IMR-90 (cell line): ENCODE results near the gene TLX1. TPM values are rescaled to one million over a fixed set of nuclear protein-coding genes. Genes with fewer than 3 reads are reported as not detected.

ENCODE experiments used
- ATAC-seq: fragments of 200-7000 bp; cut with Tn5 transposase; 2 replicates; pipeline ENCODE4 v1.9.1; 2020; ENCODE audit warnings: low read depth, mild to moderate bottlenecking, moderate library complexity
- BruUV-seq: library from RNA; stranded (reverse); fragments of 400-500 nt; replicated peaks from 2 replicates; lab custom pipeline; 2021; lab: Mats Ljungman, UMichigan
- CTCF ChIA-PET: fragments of 300-600 bp; formaldehyde crosslinking; extraction: SDS; loops from one replicate; lab custom pipeline; 2021; ENCODE audit warnings: antibody characterized with exemption; lab: Yijun Ruan, JAX
- POLR2A ChIA-PET: fragments of 300-600 bp; sonication (Branson Sonifier 250); formaldehyde crosslinking; loops from one replicate; lab custom pipeline; 2022; ENCODE audit warnings: antibody characterized with exemption; ENCODE audit not compliant: unreplicated experiment; lab: Charles Lee
- DNase-seq: peaks from one replicate; pipeline ENCODE4 v3.0.0; 2013
- H2AFZ ChIP-seq: replicated peaks from 2 replicates; pipeline ENCODE3; 2013; ENCODE audit warnings: low read length, mild to moderate bottlenecking; ENCODE audit not compliant: poor library complexity
- H2AK5ac ChIP-seq: 2 replicates; pipeline ENCODE4 v1.6.1; 2013; ENCODE audit warnings: low read depth, low read length, inconsistent platforms
- H2AK9ac ChIP-seq: replicated peaks from 2 replicates; pipeline ENCODE3; 2013; ENCODE audit warnings: mild to moderate bottlenecking, low read depth, low read length, moderate library complexity; ENCODE audit not compliant: poor library complexity
- H2BK120ac ChIP-seq: 2 replicates; pipeline ENCODE4 v1.6.1; 2013; ENCODE audit warnings: low read depth, low read length, inconsistent platforms
- H2BK15ac ChIP-seq: 3 replicates; pipeline ENCODE4 v1.6.1; 2013; ENCODE audit warnings: low read depth, low read length, inconsistent platforms
- H2BK20ac ChIP-seq: 2 replicates; pipeline ENCODE4 v1.6.1; 2013; ENCODE audit warnings: low read depth, mild to moderate bottlenecking, inconsistent platforms, low read length, moderate library complexity
- H2BK5ac ChIP-seq: 2 replicates; pipeline ENCODE4 v1.6.1; 2013; ENCODE audit warnings: mild to moderate bottlenecking, low read depth, low read length, inconsistent platforms; ENCODE audit not compliant: poor library complexity, severe bottlenecking
- H3K14ac ChIP-seq: replicated peaks from 2 replicates; pipeline ENCODE4 v1.6.1; 2013; ENCODE audit warnings: low read depth, low read length, inconsistent platforms
- H3K18ac ChIP-seq: 2 replicates; pipeline ENCODE4 v1.6.1; 2013; ENCODE audit warnings: low read depth, low read length, control low read depth
- H3K23ac ChIP-seq: 2 replicates; pipeline ENCODE4 v1.6.1; 2013; ENCODE audit warnings: low read depth, low read length, inconsistent platforms
- H3K27ac ChIP-seq: 2 replicates; pipeline ENCODE4 v1.5.1; 2013; ENCODE audit warnings: mild to moderate bottlenecking, control low read depth, low read length; ENCODE audit not compliant: insufficient read depth
- H3K27me3 ChIP-seq: 2 replicates; pipeline ENCODE4 v1.6.1; 2013; ENCODE audit warnings: low read length; ENCODE audit not compliant: control insufficient read depth, insufficient read depth
- H3K36me3 ChIP-seq: 2 replicates; pipeline ENCODE4 v1.6.1; 2013; ENCODE audit warnings: low read length, mixed read lengths; ENCODE audit not compliant: control insufficient read depth, insufficient read depth
- H3K4ac ChIP-seq: 2 replicates; pipeline ENCODE4 v1.6.1; 2013; ENCODE audit warnings: low read depth, low read length, inconsistent platforms
- H3K4me1 ChIP-seq: 2 replicates; pipeline ENCODE4 v1.6.1; 2013; ENCODE audit warnings: low read length, mixed read lengths; ENCODE audit not compliant: control insufficient read depth, insufficient read depth
- H3K4me2 ChIP-seq: 2 replicates; pipeline ENCODE4 v1.6.1; 2013; ENCODE audit warnings: low read depth, mild to moderate bottlenecking, control low read depth, low read length, moderate library complexity
- H3K4me3 ChIP-seq: 2 replicates; pipeline ENCODE4 v1.5.1; 2013; ENCODE audit warnings: low read depth, mild to moderate bottlenecking, control low read depth, low read length, moderate library complexity; ENCODE audit not compliant: insufficient read depth
- H3K56ac ChIP-seq: 2 replicates; pipeline ENCODE4 v1.6.1; 2013; ENCODE audit warnings: low read length, inconsistent platforms; ENCODE audit not compliant: insufficient read depth; ENCODE audit errors: extremely low read depth
- H3K79me1 ChIP-seq, 2 experiments: 2 replicates each; pipeline ENCODE4 v1.6.1; 2013; ENCODE audit warnings: low read length in 2 of 2, inconsistent platforms in 1 of 2, low read depth in 1 of 2
- H3K9ac ChIP-seq: 2 replicates; pipeline ENCODE4 v1.6.1; 2013; ENCODE audit warnings: low read depth, low read length, control low read depth
- H3K9me1 ChIP-seq: 2 replicates; pipeline ENCODE4 v1.6.1; 2013; ENCODE audit warnings: low read length, inconsistent platforms; ENCODE audit not compliant: insufficient read depth
- H3K9me3 ChIP-seq: 2 replicates; pipeline ENCODE4 v1.6.1; 2013; ENCODE audit warnings: low read length; ENCODE audit not compliant: control insufficient read depth, insufficient read depth
- H4K20me1 ChIP-seq: 2 replicates; pipeline ENCODE4 v1.6.1; 2013; ENCODE audit warnings: low read length, inconsistent platforms; ENCODE audit not compliant: insufficient read depth
- H4K5ac ChIP-seq: 2 replicates; pipeline ENCODE4 v1.6.1; 2013; ENCODE audit warnings: mild to moderate bottlenecking, low read depth, low read length, control low read depth
- H4K8ac ChIP-seq, 2 experiments: 2 replicates each; pipeline ENCODE4 v1.6.1; 2013; ENCODE audit warnings: low read depth in 2 of 2, low read length in 2 of 2, control low read depth in 1 of 2, inconsistent platforms in 1 of 2
- H4K91ac ChIP-seq: 2 replicates; pipeline ENCODE4 v1.6.1; 2013; ENCODE audit warnings: low read depth, low read length, inconsistent platforms; ENCODE audit not compliant: insufficient read depth
- BHLHE40 ChIP-seq: fragments of 150-350 bp; IDR thresholded peaks from 2 replicates; pipeline ENCODE4 v1.6.1; 2016; ENCODE audit warnings: mild to moderate bottlenecking, low read depth, low read length
- CEBPB ChIP-seq: IDR thresholded peaks from 2 replicates; pipeline ENCODE4 v1.6.1; 2012; ENCODE audit warnings: low read depth, low read length, improper control_type of control experiment
- CHD1 ChIP-seq: IDR thresholded peaks from 2 replicates; pipeline ENCODE4 v1.6.1; 2012; ENCODE audit warnings: low read depth, low read length, improper control_type of control experiment
- ELK1 ChIP-seq: fragments of 150-350 bp; IDR thresholded peaks from 2 replicates; pipeline ENCODE4 v1.6.1; 2016; ENCODE audit warnings: low read depth, mild to moderate bottlenecking, low read length, moderate library complexity, borderline replicate concordance
- FOS ChIP-seq: fragments of 150-350 bp; IDR thresholded peaks from 2 replicates; pipeline ENCODE4 v1.6.1; 2016; ENCODE audit warnings: low read depth, low read length
- MAZ ChIP-seq: IDR thresholded peaks from 2 replicates; pipeline ENCODE4 v1.6.1; 2012; ENCODE audit warnings: low read depth, mild to moderate bottlenecking, low read length, improper control_type of control experiment, moderate library complexity, borderline replicate concordance
- MXI1 ChIP-seq: IDR thresholded peaks from 2 replicates; pipeline ENCODE4 v1.6.1; 2012; ENCODE audit warnings: low read depth, mild to moderate bottlenecking, low read length, moderate library complexity, borderline replicate concordance
- NFE2L2 ChIP-seq: fragments of 150-350 bp; IDR thresholded peaks from 2 replicates; pipeline ENCODE4 v1.6.1; 2016; ENCODE audit warnings: low read depth, mild to moderate bottlenecking, low read length
- RAD21 ChIP-seq: IDR thresholded peaks from 2 replicates; pipeline ENCODE4 v1.6.1; 2012; ENCODE audit warnings: low read length, improper control_type of control experiment
- RCOR1 ChIP-seq: IDR thresholded peaks from 2 replicates; pipeline ENCODE4 v1.6.1; 2012; ENCODE audit warnings: mild to moderate bottlenecking, low read length, improper control_type of control experiment; ENCODE audit not compliant: insufficient replicate concordance
- RFX5 ChIP-seq: IDR thresholded peaks from 2 replicates; pipeline ENCODE4 v1.8.0; 2012; ENCODE audit warnings: low read depth, mild to moderate bottlenecking, low read length, moderate library complexity
- SMC3 ChIP-seq: fragments of 150-350 bp; IDR thresholded peaks from 2 replicates; pipeline ENCODE4 v1.6.1; 2016; ENCODE audit warnings: low read depth, mild to moderate bottlenecking, antibody characterized with exemption, low read length, moderate library complexity
- USF2 ChIP-seq: fragments of 150-350 bp; IDR thresholded peaks from 2 replicates; pipeline ENCODE4 v1.6.1; 2017; ENCODE audit warnings: mild to moderate bottlenecking, antibody characterized with exemption, low read length, low read depth
- WGBS, 2 experiments: methylation state at CpG; one replicate each; pipeline versions ENCODE4 v1.1.5 to v1.1.7; 2013; ENCODE audit warnings: missing lambda C conversion rate in 2 of 2; ENCODE audit not compliant: insufficient read length in 1 of 2; ENCODE audit errors: extremely low coverage in 2 of 2; 5-methylcytosine and 5-hydroxymethylcytosine counted together
- dilution Hi-C: fragments of 300-500 bp; cut with HindIII; formaldehyde crosslinking; loops from one replicate; pipeline ENCODE4 v1.14.3; 2018; ENCODE audit warnings: low sequenced_read_pairs; ENCODE audit not compliant: unreplicated experiment
- in situ Hi-C: fragments of 300-500 bp; cut with MboI; formaldehyde crosslinking; loops from 3 replicates; pipeline ENCODE4 v1.14.3; 2019; ENCODE audit warnings: low sequenced_read_pairs, inconsistent platforms, mixed read lengths
- intact Hi-C: fragments of 100-400 bp; cut with micrococcal nuclease; formaldehyde crosslinking; loops from 2 replicates; pipeline ENCODE4 v1.10.0; 2022
- polyA plus RNA-seq, 3 experiments: library from polyadenylated mRNA; depleted of rRNA; stranded (reverse); fragments of >200 nt; gene quantifications; 2 replicates each; pipeline ENCODE4 v1.2.3, GENCODE V29; 2012; ENCODE audit warnings: low replicate concordance in 1 of 3
- total RNA-seq: library from RNA; depleted of rRNA; stranded (reverse); fragments of >200 nt; gene quantifications from 2 replicates; pipeline ENCODE4 v1.2.3, GENCODE V29; 2012
- TF ChIP-seq, protein P1 (sequence below): conservative IDR thresholded peaks from 2 replicates; pipeline ENCODE4 v1.5.1; 2012; ENCODE audit warnings: mild to moderate bottlenecking, low read depth, low read length, improper control_type of control experiment

Gene TLX1
- total and polyA plus RNA-seq, 2 of the 4 experiments (the other 2 are of a cell fraction), result not detected

DNA sequence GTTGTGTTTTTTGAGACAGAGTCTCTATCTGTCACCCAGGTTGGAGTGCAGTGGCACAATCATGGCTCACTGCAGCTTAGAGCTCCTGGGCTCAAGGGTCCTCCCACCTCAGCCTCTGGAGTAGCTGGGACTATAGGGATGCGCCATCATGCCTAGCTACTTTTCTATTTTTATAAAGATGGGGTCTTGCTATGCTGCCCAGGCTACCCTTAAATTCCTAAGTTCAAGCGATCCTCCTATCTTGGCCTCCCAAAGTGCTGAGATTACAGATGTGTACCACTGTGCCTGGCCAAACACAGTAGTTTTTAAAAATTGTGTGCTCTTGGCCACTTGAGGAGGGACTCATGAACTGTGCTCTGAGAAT, 10.6 kb upstream of the TLX1 start:
- TF ChIP-seq FOS (no peak), ELK1 (no peak), RFX5 (no peak), RCOR1 (no peak), CEBPB (no peak), CHD1 (no peak), MAZ (no peak), USF2 (no peak), SMC3 (no peak), MXI1 (no peak), NFE2L2 (no peak), RAD21 (no peak), BHLHE40 (no peak)
- TF ChIP-seq, protein P1, sequence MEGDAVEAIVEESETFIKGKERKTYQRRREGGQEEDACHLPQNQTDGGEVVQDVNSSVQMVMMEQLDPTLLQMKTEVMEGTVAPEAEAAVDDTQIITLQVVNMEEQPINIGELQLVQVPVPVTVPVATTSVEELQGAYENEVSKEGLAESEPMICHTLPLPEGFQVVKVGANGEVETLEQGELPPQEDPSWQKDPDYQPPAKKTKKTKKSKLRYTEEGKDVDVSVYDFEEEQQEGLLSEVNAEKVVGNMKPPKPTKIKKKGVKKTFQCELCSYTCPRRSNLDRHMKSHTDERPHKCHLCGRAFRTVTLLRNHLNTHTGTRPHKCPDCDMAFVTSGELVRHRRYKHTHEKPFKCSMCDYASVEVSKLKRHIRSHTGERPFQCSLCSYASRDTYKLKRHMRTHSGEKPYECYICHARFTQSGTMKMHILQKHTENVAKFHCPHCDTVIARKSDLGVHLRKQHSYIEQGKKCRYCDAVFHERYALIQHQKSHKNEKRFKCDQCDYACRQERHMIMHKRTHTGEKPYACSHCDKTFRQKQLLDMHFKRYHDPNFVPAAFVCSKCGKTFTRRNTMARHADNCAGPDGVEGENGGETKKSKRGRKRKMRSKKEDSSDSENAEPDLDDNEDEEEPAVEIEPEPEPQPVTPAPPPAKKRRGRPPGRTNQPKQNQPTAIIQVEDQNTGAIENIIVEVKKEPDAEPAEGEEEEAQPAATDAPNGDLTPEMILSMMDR, result no peak
- Histone ChIP-seq H2BK15ac (no peak overlapping the region), H4K91ac (no peak overlapping the region), H2AK9ac (no peak overlapping the region), H2BK120ac (no peak overlapping the region), H3K9me3 (peaks cover 2% of the 10 kb centered on the region; the same call in 1 of the 2 replicates), H3K18ac (no peak overlapping the region), H3K23ac (peak overlapping the region; percentile 56), H3K79me1 (no peaks in the 10 kb centered on the region), H3K9me1 (0 out of 2 replicates have a peak, but pooled peaks cover 2% of the 10 kb centered on the region), H3K4me3 (peak overlapping the region; percentile 47), H3K4ac (no peak overlapping the region), H3K9ac (no peak overlapping the region), H3K27ac (no peak overlapping the region), H3K56ac (no peak overlapping the region), H4K8ac (no peak overlapping the region), H2AFZ (no peak overlapping the region), H4K20me1 (0 out of 2 replicates have a peak, but pooled peaks cover 5% of the 10 kb centered on the region), H3K4me1 (no peaks in the 10 kb centered on the region), H4K5ac (no peak overlapping the region), H2BK20ac (no peak overlapping the region), H2AK5ac (no peak overlapping the region), H3K14ac (no peak overlapping the region), H3K36me3 (no peaks in the 10 kb centered on the region), H3K27me3 (peaks cover 88% of the 10 kb centered on the region), H3K4me2 (peak overlapping the region; percentile 77), H2BK5ac (no peak overlapping the region)
- in situ Hi-C loops, result no loop called here
- intact Hi-C loops, result no loop called here
- DNase-seq (no peak), ATAC-seq (peak; percentile 12; the same call in 1 of the 2 replicates)
- ChIA-PET POLR2A (no interaction called here), CTCF (no interaction called here)
- WGBS, 2 experiments, result no CpG with 5 or more reads among the region's 2 CpGs
- dilution Hi-C loops, result no loop called here
- BruUV-seq, result no TSS peak
